Measurements from ENCODE around the gene CYB5R2.

Gene CYB5R2

DNA sequence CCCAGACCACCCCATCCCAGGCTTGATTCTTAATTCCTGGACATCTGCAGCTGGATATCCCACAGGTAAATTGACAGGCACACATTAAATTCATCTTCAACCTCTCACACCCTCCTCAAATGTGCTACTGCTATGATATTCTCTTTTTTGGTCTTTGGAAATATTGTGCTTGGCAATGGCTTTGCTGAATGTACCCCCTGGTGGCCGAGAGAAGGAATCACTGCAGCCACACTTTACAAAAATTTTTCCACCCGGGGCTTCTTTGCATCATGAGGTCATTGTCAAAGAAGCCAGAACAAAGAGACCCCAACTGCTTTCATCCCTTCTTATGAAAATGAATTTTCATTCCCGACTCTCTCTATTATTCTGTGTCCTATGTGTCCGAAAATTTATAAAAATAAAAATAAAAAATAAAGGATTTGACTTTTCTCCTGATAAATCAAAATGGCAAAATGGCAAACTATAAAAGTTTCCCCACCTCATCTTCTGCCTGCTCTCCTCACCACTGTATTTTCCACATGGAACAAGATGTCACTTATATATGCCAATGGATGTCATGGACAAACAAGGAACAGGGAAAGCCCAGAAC is 15.0 kb upstream of the CYB5R2 start:
- Histone ChIP-seq H3K9me3 (no peaks in the 10 kb centered on the region), H3K4me3 (ENCODE audit: low read depth in 1 of 2, low read length in 1 of 2) (no peak overlapping the region), H3K4me1 (ENCODE audit: control insufficient read depth in 1 of 2, insufficient read depth in 1 of 2, low read depth in 1 of 2, low read length in 1 of 2) (no peaks in the 10 kb centered on the region), H3K36me3 (no peaks in the 10 kb centered on the region), H3K27ac (no peak overlapping the region), H3K27me3 (peaks cover 95% of the 10 kb centered on the region)
- TF ChIP-seq, protein P1, sequence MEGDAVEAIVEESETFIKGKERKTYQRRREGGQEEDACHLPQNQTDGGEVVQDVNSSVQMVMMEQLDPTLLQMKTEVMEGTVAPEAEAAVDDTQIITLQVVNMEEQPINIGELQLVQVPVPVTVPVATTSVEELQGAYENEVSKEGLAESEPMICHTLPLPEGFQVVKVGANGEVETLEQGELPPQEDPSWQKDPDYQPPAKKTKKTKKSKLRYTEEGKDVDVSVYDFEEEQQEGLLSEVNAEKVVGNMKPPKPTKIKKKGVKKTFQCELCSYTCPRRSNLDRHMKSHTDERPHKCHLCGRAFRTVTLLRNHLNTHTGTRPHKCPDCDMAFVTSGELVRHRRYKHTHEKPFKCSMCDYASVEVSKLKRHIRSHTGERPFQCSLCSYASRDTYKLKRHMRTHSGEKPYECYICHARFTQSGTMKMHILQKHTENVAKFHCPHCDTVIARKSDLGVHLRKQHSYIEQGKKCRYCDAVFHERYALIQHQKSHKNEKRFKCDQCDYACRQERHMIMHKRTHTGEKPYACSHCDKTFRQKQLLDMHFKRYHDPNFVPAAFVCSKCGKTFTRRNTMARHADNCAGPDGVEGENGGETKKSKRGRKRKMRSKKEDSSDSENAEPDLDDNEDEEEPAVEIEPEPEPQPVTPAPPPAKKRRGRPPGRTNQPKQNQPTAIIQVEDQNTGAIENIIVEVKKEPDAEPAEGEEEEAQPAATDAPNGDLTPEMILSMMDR (IDR thresholded peaks at IDR 0.05), result no peak

DNA sequence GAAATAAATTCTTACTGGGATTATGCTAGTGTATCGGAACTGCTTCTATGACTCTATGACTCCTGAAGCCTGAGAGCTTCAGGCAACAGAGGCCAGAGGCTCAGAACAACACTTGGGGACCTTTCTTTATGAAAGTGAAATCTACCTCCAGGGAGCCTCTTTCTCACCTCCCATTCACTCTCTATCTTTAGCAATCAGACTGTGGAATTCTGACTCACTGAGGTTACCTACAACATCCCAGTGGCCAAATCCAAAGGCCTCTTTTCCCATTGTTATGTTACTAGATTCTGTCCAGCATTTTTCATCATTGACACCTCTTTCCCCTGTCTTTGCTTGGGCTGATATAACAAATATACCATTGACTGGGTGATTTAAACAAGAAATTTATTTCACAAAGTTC is 14.1 kb upstream of the CYB5R2 start:
- Histone ChIP-seq H3K4me1 (ENCODE audit: control insufficient read depth in 1 of 2, insufficient read depth in 1 of 2, low read depth in 1 of 2, low read length in 1 of 2) (no peaks in the 10 kb centered on the region), H3K9me3 (no peaks in the 10 kb centered on the region), H3K27me3 (peaks cover 92% of the 10 kb centered on the region), H3K4me3 (ENCODE audit: low read depth in 1 of 2, low read length in 1 of 2) (no peak overlapping the region), H3K36me3 (no peaks in the 10 kb centered on the region), H3K27ac (no peak overlapping the region)
- TF ChIP-seq, protein P1 (IDR thresholded peaks at IDR 0.05), result no peak

DNA sequence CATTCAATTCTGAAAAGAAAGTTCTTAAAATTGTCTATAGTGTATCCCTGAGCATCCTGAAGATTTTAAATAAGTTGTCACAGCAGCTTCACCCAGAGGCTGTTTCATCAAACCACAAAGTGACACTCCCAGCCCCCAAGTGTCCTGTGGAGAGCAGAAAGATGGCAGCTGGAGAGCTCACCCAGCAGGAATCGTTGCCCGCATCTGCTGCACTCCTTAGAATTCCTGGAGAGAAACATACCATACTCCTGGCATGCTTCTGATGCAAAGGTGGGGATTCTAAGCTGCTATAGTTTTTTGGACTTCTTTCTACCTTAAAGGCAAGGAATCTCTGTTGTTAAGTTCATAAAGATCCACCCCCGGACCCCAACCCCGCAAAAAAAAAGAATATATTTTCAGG is 13.5 kb upstream of the CYB5R2 start:
- Histone ChIP-seq H3K27me3 (peaks cover 92% of the 10 kb centered on the region), H3K27ac (no peak overlapping the region), H3K4me1 (ENCODE audit: control insufficient read depth in 1 of 2, insufficient read depth in 1 of 2, low read depth in 1 of 2, low read length in 1 of 2) (no peaks in the 10 kb centered on the region), H3K36me3 (no peaks in the 10 kb centered on the region), H3K9me3 (no peaks in the 10 kb centered on the region), H3K4me3 (ENCODE audit: low read depth in 1 of 2, low read length in 1 of 2) (no peak overlapping the region)
- TF ChIP-seq, protein P1 (IDR thresholded peaks at IDR 0.05), result no peak

DNA sequence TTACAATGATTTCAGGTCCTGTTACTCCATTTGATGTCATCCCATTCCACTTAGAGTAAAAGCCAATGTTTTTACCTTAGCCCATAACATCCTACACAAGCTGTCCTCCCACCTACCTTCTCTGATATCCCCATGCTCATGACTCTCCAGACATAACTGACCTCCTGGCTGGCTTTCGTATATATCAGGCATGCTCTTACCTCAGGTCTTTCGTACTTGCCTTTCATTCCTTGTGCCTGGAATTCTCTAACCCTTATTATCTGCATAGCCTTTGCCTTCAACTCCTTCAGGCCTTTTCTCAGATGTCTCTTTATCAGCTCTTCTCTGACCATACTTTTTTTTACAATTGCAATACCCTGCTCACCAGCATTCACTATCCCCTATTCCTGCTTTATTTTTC is 10.3 kb upstream of the CYB5R2 start:
- H3K27me3 ChIP-seq, result peaks cover 91% of the 10 kb centered on the region
- TF ChIP-seq, protein P1 (IDR thresholded peaks at IDR 0.05), result no peak

DNA sequence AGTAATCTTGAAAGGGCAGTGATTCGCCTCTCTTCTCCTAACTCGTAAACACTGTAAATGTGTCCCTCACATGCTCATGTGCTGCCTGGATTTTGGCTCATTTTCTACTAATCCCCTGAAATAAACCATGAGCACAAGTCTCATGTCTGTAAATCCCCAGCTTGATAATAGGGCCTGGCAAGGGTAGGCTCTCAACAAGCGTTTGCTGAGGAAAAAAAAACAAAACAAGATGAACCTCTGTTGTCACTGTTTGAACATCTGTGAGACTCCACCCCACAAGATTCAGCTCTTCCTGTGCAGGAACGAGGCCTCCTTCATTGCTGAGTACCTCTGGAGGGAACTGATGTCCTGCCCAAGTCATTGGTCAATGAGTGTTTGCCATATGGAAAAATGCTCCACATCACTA is 4.5 kb upstream of the CYB5R2 start:
- Histone ChIP-seq H3K27ac (no peak overlapping the region), H3K27me3 (peaks cover 76% of the 10 kb centered on the region), H3K4me1 (ENCODE audit: control insufficient read depth in 1 of 2, insufficient read depth in 1 of 2, low read depth in 1 of 2, low read length in 1 of 2) (peaks cover 0 to 14% of the 10 kb centered on the region in 2 experiments), H3K4me3 (ENCODE audit: low read depth in 1 of 2, low read length in 1 of 2) (no peak overlapping the region), H3K36me3 (no peaks in the 10 kb centered on the region), H3K9me3 (peaks cover 8% of the 10 kb centered on the region)
- TF ChIP-seq, protein P1 (IDR thresholded peaks at IDR 0.05), result no peak

More for the DNA sequence above, 10.3 kb upstream of the CYB5R2 start:
- Histone ChIP-seq H3K4me3 (ENCODE audit: low read depth in 1 of 2, low read length in 1 of 2) (no peak overlapping the region), H3K4me1 (ENCODE audit: control insufficient read depth in 1 of 2, insufficient read depth in 1 of 2, low read depth in 1 of 2, low read length in 1 of 2) (no peaks in the 10 kb centered on the region), H3K36me3 (no peaks in the 10 kb centered on the region), H3K9me3 (no peaks in the 10 kb centered on the region), H3K27ac (no peak overlapping the region)
